Adipocyte (in vitro differentiated cells): ENCODE data around the gene YIF1B.

ENCODE experiments used
- DNase-seq: peaks from one replicate; pipeline ENCODE4 v3.0.0-alpha.2; 2015; ENCODE audit warnings: low read depth
- H3K27me3 ChIP-seq: replicated peaks from 2 replicates; pipeline ENCODE4 v1.7.0; 2013; ENCODE audit warnings: mild to moderate bottlenecking, low read length, moderate library complexity; ENCODE audit not compliant: control insufficient read depth, insufficient read depth
- H3K36me3 ChIP-seq: 2 replicates; pipeline ENCODE4 v1.7.0; 2013; ENCODE audit warnings: low read length, mild to moderate bottlenecking, moderate library complexity; ENCODE audit not compliant: control insufficient read depth, insufficient read depth, severe bottlenecking
- H3K4me1 ChIP-seq: 2 replicates; pipeline ENCODE4 v1.7.0; 2013; ENCODE audit warnings: mild to moderate bottlenecking, low read length, moderate library complexity; ENCODE audit not compliant: control insufficient read depth, insufficient read depth
- H3K4me3 ChIP-seq: 2 replicates; pipeline ENCODE4 v1.7.0; 2013; ENCODE audit warnings: mild to moderate bottlenecking, low read length, moderate library complexity
- H3K9ac ChIP-seq: 2 replicates; pipeline ENCODE4 v1.7.0; 2013; ENCODE audit warnings: mild to moderate bottlenecking, low read length, moderate library complexity
- H3K9me3 ChIP-seq: 2 replicates; pipeline ENCODE4 v1.7.0; 2013; ENCODE audit warnings: mild to moderate bottlenecking, low read length, moderate library complexity; ENCODE audit not compliant: control insufficient read depth

YIF1B gene

DNA sequence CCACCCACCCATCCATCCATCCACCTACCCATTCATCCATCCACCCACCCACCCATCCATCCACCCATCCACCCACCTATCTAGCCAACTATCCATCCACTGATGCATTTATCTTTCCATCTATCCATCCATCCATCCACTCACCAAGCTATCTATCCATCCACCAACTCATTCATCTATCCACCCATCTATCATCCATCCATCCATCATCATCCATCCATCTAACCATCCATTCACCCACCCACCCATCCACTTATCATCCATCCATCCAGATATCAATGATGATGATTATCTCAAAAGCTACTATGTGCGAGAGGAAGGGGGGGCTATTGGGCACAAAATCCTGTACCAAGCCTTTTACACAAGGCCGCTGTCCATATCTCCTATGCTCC is 5.5 kb downstream of the YIF1B start:
- Histone ChIP-seq H3K36me3 (peaks cover 15% of the 10 kb centered on the region), H3K27me3 (no peaks in the 10 kb centered on the region), H3K4me3 (no peak overlapping the region), H3K9ac (no peak overlapping the region), H3K4me1 (peaks cover 2% of the 10 kb centered on the region), H3K9me3 (no peaks in the 10 kb centered on the region)
- DNase-seq, result no peak

DNA sequence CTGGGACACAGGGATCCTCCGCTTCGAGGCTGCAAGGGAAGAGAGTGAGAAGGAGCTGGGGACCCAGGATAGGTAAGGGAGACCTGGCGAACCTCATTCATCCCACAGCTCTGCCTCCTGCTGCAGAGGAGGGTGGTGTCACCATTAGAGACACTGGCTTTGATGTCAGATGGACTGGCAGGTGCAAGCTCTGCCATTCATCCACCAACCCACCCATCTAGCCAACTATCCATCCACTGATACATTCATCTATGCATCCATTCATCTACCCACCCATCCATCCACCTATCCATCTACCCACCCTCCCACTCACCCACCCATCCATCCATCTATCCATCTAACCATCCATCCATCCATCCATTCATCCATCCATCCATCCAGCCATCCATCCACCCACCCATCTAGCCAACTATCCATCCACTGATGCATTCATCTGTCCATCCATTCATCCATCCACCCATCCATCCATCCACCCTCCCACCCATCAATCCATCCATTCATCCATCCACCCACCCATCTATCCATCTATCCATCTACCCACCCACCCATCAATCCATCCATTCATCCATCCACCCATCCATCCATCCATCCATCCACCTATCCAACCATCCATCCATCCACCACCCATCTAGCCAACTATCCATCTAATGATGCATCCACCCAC is 6.0 kb downstream of the YIF1B start:
- Histone ChIP-seq H3K4me3 (no peak overlapping the region), H3K9ac (no peak overlapping the region), H3K9me3 (no peaks in the 10 kb centered on the region), H3K4me1 (no peaks in the 10 kb centered on the region), H3K36me3 (peaks cover 16% of the 10 kb centered on the region), H3K27me3 (no peaks in the 10 kb centered on the region)
- no peak for DNase-seq

DNA sequence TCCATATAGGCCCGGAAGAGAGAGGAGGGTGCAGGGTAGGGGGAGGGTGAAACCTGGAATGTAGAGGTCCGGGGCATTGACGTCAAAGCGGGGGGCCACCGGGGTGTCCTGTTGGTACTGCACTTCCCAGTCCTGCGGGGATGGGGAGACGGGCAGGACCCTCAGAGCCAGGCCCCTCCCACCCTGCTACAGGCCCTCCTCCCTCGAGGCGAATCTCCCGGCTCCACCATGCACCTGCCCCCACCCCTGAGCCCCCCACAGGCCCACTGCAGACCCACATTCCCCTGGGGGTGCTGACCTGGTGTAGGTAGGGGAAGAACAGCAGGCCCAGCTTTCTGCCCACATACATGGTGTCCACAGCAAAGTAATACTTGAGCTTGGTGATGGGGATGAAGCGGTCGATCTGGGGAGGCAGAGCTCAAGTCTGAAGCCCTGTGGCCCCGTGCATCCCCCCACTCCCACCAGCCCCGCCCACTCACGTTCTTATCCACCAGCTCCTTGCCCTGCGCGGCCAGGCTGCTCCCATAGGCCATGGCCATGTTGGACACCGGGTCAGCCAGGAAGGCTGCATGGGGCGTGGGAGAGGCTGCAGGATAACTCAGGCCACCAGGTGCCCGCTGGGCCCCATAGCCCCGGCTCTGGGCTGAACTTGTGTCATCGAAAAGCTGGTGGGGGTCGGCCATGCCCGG is 6.7 kb downstream of the YIF1B start:
- H3K36me3 ChIP-seq, result peaks cover 20% of the 10 kb centered on the region
- H3K9ac ChIP-seq, result no peak overlapping the region
- no peak for DNase-seq
- no peaks in the 10 kb centered on the region for H3K4me1 ChIP-seq
- H3K27me3 ChIP-seq, result no peaks in the 10 kb centered on the region
- no peak overlapping the region for H3K4me3 ChIP-seq
- H3K9me3 ChIP-seq, result no peaks in the 10 kb centered on the region

DNA sequence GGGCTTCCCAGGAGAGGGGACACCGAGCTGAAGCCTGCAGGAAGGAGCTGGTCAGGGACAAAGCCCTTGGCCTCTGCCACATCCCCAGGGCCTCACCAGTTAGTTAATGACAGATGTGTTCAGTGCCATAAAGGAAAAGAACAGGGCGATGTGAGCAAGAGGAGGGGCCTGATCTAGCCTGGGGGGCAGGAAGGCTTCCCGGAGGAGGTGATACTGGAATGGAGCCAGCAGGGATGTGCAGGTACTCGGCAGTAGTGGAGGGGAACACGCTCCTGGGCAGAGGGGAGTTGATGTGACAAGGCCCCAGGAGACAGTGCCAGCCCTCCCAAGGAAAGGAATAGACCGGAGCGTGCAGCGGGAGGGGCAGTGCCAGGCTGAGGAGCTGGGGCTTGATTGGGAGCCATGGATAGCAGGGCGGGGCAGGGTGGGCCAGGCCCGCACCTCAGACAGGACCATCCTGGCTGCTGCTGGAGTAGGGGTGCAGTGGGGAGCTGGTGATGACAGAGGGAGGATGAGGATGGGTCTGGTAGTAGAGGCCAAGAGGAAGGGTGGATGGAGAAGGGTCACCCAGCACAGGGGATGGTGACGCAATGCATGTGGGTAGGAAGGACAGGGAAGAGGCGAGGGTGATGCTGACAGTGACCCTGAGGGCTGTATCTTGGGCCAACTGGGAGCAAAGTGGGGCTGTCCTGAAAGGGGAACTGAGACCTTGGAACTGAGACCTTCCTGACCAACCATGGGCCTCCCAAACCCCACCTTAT is 7.6 kb downstream of the YIF1B start:
- no peaks in the 10 kb centered on the region for H3K4me1 ChIP-seq
- no peak overlapping the region for H3K9ac ChIP-seq
- H3K36me3 ChIP-seq, result peaks cover 20% of the 10 kb centered on the region
- H3K9me3 ChIP-seq, result no peaks in the 10 kb centered on the region
- no peaks in the 10 kb centered on the region for H3K27me3 ChIP-seq
- H3K4me3 ChIP-seq, result no peak overlapping the region
- no peak for DNase-seq

DNA sequence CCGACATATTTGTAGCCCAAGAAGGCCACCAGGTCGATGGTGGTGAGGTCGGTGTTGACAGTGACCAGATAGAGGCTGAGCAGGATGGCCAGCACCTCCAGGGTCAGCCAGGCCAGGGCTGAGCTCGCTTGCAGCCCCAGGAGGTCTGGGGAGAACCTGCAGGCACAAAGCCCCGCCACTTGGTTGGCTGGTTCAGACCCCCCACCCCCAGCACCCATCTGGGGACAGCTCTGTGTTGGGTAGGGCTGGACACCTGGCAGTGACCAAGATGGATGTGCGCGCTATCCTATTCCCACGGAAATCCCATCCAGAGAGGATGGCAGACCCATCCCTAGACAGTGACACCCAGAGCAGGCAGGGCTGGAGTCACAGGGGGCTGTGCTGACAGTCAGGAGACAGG is 8.2 kb downstream of the YIF1B start:
- Histone ChIP-seq H3K27me3 (no peaks in the 10 kb centered on the region), H3K9me3 (no peaks in the 10 kb centered on the region)
- DNase-seq, result no peak

DNA sequence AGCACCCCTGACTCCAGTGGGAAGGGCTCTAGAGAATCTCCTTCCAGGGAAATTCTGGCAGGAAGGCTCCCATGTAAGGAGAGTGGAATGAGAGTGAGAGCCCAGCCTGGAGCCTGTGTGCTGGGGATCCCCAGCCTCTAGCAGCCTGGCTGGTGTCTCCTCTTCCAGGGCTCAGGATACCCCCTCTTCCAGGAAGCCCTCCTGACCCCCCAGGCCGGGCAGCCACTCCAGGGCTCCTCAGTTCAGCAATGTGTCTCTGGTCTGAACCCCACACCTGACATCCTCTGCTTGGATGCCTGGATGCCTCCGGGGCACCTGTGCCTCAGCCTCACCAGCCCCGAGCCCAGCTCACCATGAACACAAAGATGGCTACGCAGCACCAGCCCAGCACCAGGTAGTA is 8.7 kb downstream of the YIF1B start:
- Histone ChIP-seq H3K9ac (no peak overlapping the region), H3K27me3 (no peaks in the 10 kb centered on the region), H3K36me3 (peaks cover 20% of the 10 kb centered on the region), H3K4me1 (no peaks in the 10 kb centered on the region), H3K4me3 (no peak overlapping the region), H3K9me3 (no peaks in the 10 kb centered on the region)
- DNase-seq, result no peak

More for the DNA sequence above, 8.2 kb downstream of the YIF1B start:
- Histone ChIP-seq H3K4me3 (no peak overlapping the region), H3K36me3 (peaks cover 20% of the 10 kb centered on the region), H3K9ac (no peak overlapping the region), H3K4me1 (no peaks in the 10 kb centered on the region)

- Histone ChIP-seq H3K4me1 (no peaks in the 10 kb centered on the region), H3K9ac (no peak overlapping the region), H3K9me3 (no peaks in the 10 kb centered on the region), H3K27me3 (no peaks in the 10 kb centered on the region), H3K4me3 (no peak overlapping the region), H3K36me3 (peaks cover 20% of the 10 kb centered on the region)
- no peak for DNase-seq
Measured at GRCh38 chr19:38306236-38306635, 9.5 kb downstream of the YIF1B start.

DNA sequence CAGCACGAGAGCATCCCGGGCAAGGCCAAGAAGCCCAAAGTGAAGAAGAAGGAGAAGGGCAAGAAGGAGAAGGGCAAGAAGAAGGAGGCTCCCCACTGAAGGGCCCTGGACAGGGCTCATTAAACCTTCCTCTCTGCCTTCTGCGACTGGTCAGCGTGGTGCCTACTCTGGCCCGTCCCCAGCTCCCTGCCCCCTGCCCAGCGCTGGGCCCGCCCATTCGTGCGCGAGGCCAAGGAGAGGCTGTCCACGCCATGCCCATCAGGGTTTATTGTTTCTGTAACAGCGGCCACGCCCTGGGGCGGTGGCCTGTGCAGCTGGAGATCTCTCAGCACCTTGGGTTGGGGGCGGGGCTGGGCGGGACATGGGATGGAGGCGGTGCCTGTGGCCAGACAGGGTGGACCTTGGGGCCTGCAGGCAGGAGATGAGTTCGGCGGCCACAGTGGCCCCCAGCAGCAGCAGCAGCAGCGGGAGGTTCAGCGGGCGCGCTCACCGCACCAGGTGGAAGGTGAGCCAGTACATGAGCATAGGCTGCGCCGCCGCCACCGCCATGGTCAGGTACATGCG is 10.8 kb downstream of the YIF1B start:
- Histone ChIP-seq H3K4me3 (no peak overlapping the region), H3K27me3 (no peaks in the 10 kb centered on the region), H3K4me1 (peaks cover 5% of the 10 kb centered on the region), H3K9me3 (no peaks in the 10 kb centered on the region), H3K36me3 (peaks cover 20% of the 10 kb centered on the region), H3K9ac (no peak overlapping the region)
- no peak for DNase-seq

DNA sequence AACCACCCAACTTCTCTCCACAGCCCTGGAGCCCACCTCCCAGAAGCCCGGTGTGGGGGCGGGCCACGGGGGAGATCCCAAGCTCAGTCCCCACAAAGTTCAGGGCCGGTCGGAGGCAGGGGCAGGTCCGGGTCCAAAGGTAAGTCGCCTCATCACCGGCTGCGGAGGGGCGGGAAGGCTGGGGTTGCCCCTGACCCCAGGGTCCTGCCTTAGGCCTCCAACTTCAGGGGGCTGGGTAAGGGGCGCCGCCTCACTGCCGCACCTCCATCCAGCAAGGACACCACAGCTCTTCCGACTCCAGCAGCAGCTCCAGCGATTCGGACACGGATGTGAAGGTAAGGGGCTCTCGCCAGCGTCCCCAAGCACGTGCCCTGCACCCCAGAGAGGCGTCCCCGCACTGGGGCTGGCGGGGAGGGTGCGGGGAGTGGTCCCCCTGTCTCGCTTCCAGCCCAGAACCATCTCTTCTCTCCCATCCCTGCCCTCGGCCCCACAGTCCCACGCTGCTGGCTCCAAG is 11.3 kb downstream of the YIF1B start:
- DNase-seq, result no peak
- peaks cover 5% of the 10 kb centered on the region for H3K4me1 ChIP-seq
- H3K27me3 ChIP-seq, result no peaks in the 10 kb centered on the region
- H3K4me3 ChIP-seq, result no peak overlapping the region
- H3K9ac ChIP-seq, result no peak overlapping the region
- H3K36me3 ChIP-seq, result peaks cover 20% of the 10 kb centered on the region
- H3K9me3 ChIP-seq, result no peaks in the 10 kb centered on the region

GRCh38 chr19:38303517-38304351 is 12.0 kb downstream of the YIF1B start, which contains the start of gene C19orf33:
Gene C19orf33, plus strand, starts transcription at chr19:38304251. Its CDS starts 11 bp downstream, at chr19:38304262.
- H3K9me3 ChIP-seq, result no peaks in the 10 kb centered on the region
- H3K4me1 ChIP-seq, result peaks cover 10% of the 10 kb centered on the region
- no peak within 1 kb of the TSS for H3K9ac ChIP-seq
- H3K36me3 ChIP-seq, result peaks cover 20% of the 10 kb centered on the region
- DNase-seq, result no peak
- no peak within 1 kb of the TSS for H3K4me3 ChIP-seq
- H3K27me3 ChIP-seq, result no peaks in the 10 kb centered on the region
